ENCODE data around the gene TMEM88. TPM values are rescaled to one million over a fixed set of nuclear protein-coding genes. Genes with fewer than 3 reads are reported as not detected.
A peak's percentile ranks its signal among the peaks of the same experiment; 100 is the strongest.

TMEM88 gene
- total RNA-seq, 4 donors from 2014 or later, result 0.91 to 5.9 (median 3.4) TPM

- intact Hi-C loops (cut with DNase I; ENCODE audit: low total_unique reads), result no loop called here
- TF ChIP-seq CTCF (IDR thresholded peaks at IDR 0.05), result no peak
- TF ChIP-seq POLR2A (IDR thresholded peaks at IDR 0.05), result no peak
- H3K4me3 ChIP-seq (ENCODE audit: low read depth, poor library complexity, severe bottlenecking), result no peak overlapping the region
- WGBS, 2 donors, result 21 to 28% methylated on average over 9 to 10 of the region's 12 CpGs
- peak in 1 of 2 donors; percentile 80 for DNase-seq (ENCODE audit: low spot score in 2 of 2)
Observed at GRCh38 chr17:7838090-7839075, 16.5 kb upstream of the TMEM88 start.

GRCh38 chr17:7839190-7839875, 15.5 kb upstream of the TMEM88 start:
- TF ChIP-seq CTCF (IDR thresholded peaks at IDR 0.05) (no peak), POLR2A (IDR thresholded peaks at IDR 0.05) (no peak)
- intact Hi-C loops (cut with DNase I; ENCODE audit: low total_unique reads), result no loop called here
- no peak overlapping the region for H3K4me3 ChIP-seq (ENCODE audit: low read depth, poor library complexity, severe bottlenecking)
- WGBS, 2 donors, result 53% methylated on average over 6 of the region's 6 CpGs
- peak in 1 of 2 donors; percentile 88 for DNase-seq (ENCODE audit: low spot score in 2 of 2)

GRCh38 chr17:7839876-7840261, 15.0 kb upstream of the TMEM88 start:
- WGBS, 2 donors, result 43 to 60% methylated on average over 2 of the region's 2 CpGs
- intact Hi-C loops (cut with DNase I; ENCODE audit: low total_unique reads), result no loop called here
- TF ChIP-seq POLR2A (IDR thresholded peaks at IDR 0.05) (no peak), CTCF (IDR thresholded peaks at IDR 0.05) (no peak)
- H3K4me3 ChIP-seq (ENCODE audit: low read depth, poor library complexity, severe bottlenecking), result no peak overlapping the region
- DNase-seq (ENCODE audit: low spot score in 2 of 2), result peak in 1 of 2 donors; percentile 76

GRCh38 chr17:7840441-7840840, 14.4 kb upstream of the TMEM88 start:
- WGBS, 2 donors, result 43 to 71% methylated on average over 1 of the region's 1 CpG
- intact Hi-C loops (cut with DNase I; ENCODE audit: low total_unique reads), result no loop called here

GRCh38 chr17:7840875-7841274, 14.0 kb upstream of the TMEM88 start:
- WGBS, 2 donors, result 67 to 73% methylated on average over 1 of the region's 1 CpG
- intact Hi-C loops (cut with DNase I; ENCODE audit: low total_unique reads), result no loop called here
- no peak for DNase-seq (ENCODE audit: low spot score in 2 of 2)
- TF ChIP-seq POLR2A (IDR thresholded peaks at IDR 0.05) (no peak), CTCF (IDR thresholded peaks at IDR 0.05) (no peak)
- no peak overlapping the region for H3K4me3 ChIP-seq (ENCODE audit: low read depth, poor library complexity, severe bottlenecking)

More at GRCh38 chr17:7840441-7840840, 14.4 kb upstream of the TMEM88 start:
- no peak overlapping the region for H3K4me3 ChIP-seq (ENCODE audit: low read depth, poor library complexity, severe bottlenecking)
- TF ChIP-seq CTCF (IDR thresholded peaks at IDR 0.05) (no peak), POLR2A (IDR thresholded peaks at IDR 0.05) (no peak)
- no peak for DNase-seq (ENCODE audit: low spot score in 2 of 2)
